ENCODE measurements around the gene KAZALD1.

The KAZALD1 gene

DNA sequence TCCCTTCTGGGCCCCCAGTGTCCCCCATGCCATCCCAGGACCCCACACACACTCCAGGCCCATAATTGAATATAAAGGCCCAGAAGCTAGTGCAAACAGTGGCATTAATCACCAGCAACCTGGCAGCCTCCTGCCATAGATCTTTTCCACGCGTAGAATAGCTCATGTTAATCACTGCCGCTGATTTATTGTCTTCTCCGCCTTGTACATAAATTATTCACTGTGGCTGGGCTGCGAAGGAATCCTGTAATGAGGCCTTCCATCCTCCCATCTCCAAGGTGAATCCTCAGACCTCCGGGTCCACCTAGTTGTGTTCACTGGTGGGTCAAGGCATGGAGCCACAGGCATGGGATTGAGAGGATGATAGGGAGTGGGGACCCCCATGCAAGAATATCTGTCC, 33.2 kb downstream of the KAZALD1 start:
- DNase-seq (ENCODE audit: low read depth), result no peak

GRCh38 chr10:101095550-101096213, 33.9 kb downstream of the KAZALD1 start:
- DNase-seq (ENCODE audit: low read depth), result peak; percentile 47

- DNase-seq (ENCODE audit: low read depth), result no peak
Measured at GRCh38 chr10:101096378-101096777, 34.6 kb downstream of the KAZALD1 start.

GRCh38 chr10:101097881-101098280, 36.1 kb downstream of the KAZALD1 start:
- no peak for DNase-seq (ENCODE audit: low read depth)

- DNase-seq (ENCODE audit: low read depth), result no peak
Measured at GRCh38 chr10:101099901-101100300, 38.1 kb downstream of the KAZALD1 start.

DNA sequence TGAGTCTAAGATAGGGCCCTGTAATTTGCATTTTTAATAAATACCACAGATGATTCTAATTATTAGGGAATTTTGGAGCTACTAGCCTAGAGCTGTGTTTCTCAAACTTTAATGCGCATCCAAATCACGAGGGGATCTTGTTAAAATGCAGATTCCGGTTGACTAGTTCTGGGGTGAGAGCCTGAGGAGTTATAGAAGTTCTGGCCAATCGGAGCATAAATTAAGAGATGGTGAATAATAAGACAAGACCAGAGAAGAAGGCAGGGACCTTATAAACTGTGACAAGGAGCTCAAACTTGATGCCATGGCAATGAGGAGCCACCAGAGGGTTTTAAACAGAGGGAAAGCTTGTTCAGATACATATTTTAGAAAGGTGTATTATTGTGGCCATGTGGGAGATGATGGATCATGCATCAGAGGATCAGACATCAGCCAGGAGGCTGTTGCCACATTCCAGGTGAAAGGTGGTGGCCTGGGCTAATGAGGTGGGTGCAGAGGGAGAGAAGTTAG, 39.6 kb downstream of the KAZALD1 start:
- no peak for DNase-seq (ENCODE audit: low read depth)

DNA sequence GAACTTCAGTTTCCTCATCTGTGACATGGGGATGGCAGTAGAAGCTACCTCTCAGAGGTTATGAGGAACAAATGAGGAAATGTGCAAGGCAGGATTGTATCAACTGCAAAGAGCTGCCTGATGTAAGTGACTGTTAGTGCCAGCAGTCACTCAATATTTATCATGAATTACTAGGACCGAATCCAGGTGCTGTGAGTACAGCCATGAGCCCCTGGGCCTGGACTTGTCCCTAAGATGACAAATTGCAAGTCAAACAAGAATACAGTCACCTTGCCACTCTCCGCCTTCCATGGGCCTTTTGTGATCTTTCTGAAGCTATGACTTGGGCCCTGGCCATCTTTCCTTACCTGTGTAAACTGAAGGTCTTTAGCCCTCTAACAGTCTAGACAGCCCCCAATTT, 41.6 kb downstream of the KAZALD1 start:
- DNase-seq (ENCODE audit: low read depth), result no peak

DNA sequence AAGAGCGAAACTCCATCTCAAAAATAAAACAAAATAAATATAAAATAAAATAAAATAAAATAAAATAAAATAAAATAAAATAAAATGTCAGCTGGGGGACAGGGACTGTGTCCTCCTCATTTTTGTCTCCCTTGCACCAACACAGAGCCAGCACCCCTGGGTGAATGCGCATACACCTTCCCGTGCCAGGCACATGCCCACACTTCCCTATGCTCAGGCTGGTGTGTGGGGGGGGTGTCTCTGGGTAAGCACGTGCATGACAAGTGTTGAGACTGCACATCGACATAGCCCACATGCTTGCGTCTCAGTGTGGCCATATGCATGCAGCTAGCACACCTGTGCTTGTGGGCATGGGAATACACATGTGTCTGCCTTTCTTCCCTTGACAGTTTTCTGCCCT, 44.6 kb downstream of the KAZALD1 start:
- no peak for DNase-seq (ENCODE audit: low read depth)

DNA sequence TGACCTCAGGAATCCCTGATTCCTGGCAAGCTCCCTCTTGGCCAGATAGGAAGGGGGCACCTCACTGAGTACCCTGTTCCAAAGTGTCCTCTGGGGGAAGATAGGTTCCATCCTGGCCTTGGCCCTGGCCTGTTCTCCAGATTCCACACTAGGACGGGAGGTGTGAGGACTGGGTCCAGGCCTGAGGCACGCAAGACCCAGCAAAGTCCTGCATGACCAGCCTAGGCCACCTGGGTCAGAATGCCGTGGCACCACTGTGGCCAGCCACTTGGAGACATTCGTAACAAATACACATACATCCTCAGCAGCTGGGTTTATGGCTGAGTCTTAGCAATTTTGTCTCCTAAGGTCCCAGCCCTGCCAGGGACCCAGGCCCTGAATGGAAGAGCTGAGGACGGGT, 46.0 kb downstream of the KAZALD1 start:
- DNase-seq (ENCODE audit: low read depth), result no peak

DNA sequence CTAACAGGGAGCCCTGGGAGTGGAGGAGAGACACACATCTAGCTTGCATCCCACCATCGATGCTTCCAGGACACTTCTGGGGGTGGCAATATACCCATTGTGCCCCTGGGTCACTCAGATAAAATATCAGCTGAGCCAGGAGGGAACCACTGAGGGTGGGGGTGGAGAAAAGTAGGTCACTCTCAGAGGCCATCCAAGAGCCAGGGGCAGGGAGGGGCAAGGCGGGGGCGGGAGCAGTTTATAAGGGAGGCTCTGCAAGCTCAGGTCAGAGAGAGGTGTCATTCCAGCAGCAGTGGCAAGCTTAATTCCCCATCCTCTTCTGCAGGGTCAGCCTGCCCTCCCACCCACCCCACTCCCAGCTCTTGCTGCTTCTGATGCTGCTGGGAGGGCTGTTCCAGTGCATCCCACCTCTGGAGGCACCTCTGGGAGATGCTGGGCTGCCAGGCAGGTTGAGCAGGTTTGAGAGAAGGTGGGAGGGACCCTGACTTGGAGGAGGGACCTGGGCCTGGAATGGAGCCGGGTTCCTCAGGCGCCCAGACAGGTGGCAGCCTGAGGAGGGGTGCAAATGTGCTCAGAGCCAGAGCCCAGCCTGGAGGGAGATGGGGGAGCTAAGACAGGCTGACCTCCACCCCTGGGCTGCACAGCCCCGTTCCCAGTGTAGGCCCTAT, 49.2 kb downstream of the KAZALD1 start:
- no peak for DNase-seq (ENCODE audit: low read depth)

- DNase-seq (ENCODE audit: low read depth), result no peak
Measured at GRCh38 chr10:101111547-101111946, 49.8 kb downstream of the KAZALD1 start.

GRCh38 chr10:101112799-101113594, 51.2 kb downstream of the KAZALD1 start:
- no peak for DNase-seq (ENCODE audit: low read depth)

DNA sequence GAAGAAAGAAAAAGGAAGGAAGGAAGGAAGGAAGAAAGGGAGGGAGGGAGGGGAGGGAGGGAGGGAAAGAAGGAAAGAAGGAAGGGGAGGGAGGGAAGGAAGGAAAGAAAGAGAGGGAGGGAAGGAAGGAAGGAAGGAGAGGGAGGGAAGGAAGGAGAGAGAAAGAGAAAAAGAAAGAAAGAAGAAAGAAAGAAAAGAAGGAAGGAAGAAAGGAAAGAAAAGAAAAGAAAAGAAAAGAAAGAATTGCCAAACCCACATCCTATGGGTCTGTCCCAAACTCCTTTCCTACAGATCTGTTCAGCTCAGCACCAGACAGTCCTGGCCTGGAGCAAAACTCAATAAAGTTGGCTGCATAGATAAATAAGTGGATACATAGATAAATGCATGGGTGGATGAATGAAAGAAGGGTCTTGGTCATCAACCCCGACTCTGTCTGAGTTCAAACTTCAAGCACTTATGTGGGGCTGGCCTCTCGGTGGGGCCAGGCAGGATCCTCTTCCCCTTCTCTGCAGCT, 52.2 kb downstream of the KAZALD1 start:
- DNase-seq (ENCODE audit: low read depth), result no peak

- DNase-seq (ENCODE audit: low read depth), result no peak
Measured at GRCh38 chr10:101114646-101115045, 52.9 kb downstream of the KAZALD1 start.

Measured in stimulated activated CD4-positive, alpha-beta T cell treated with anti-CD3 and anti-CD28 coated beads, Interleukin-2, amount 100 ng/mL, for 4 hours (primary cell).